HG03139 (cell line): ENCODE measurements around the gene PLXNA4.
"Not testable (repeated sequence)": the region's sequence is repeated elsewhere in the genome, so short reads cannot be mapped to it uniquely, and the experiment has no call there.

Source experiments
- ATAC-seq: cut with Tn5 transposase; IDR thresholded peaks from one replicate; pipeline ENCODE4 v1.9.1; 2021; ENCODE audit not compliant: unreplicated experiment

PLXNA4 gene

GRCh38 chr7:132397070-132397469 lies 179.2 kb downstream of the PLXNA4 start:
- no peak for ATAC-seq

DNA sequence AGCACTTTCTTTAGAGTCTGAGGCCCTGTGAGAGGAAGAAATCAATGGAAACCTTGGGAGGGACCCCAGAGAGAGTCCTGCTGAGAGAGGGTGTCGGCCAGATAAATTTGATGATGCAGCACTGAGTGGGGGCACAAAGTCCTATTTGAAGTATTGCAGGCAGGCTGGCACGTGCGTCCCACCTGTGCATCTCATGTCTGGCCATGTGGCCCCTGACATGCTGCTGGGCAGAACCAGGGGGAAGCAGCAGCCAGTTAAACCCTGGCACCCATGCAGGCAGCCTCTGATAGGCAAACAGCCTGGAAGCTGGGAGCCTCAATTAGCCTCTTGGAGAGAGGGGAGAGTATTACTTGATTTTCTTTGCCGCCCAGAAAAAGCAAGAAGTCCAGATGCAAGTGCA lies 180.9 kb downstream of the PLXNA4 start:
- ATAC-seq = no peak

DNA sequence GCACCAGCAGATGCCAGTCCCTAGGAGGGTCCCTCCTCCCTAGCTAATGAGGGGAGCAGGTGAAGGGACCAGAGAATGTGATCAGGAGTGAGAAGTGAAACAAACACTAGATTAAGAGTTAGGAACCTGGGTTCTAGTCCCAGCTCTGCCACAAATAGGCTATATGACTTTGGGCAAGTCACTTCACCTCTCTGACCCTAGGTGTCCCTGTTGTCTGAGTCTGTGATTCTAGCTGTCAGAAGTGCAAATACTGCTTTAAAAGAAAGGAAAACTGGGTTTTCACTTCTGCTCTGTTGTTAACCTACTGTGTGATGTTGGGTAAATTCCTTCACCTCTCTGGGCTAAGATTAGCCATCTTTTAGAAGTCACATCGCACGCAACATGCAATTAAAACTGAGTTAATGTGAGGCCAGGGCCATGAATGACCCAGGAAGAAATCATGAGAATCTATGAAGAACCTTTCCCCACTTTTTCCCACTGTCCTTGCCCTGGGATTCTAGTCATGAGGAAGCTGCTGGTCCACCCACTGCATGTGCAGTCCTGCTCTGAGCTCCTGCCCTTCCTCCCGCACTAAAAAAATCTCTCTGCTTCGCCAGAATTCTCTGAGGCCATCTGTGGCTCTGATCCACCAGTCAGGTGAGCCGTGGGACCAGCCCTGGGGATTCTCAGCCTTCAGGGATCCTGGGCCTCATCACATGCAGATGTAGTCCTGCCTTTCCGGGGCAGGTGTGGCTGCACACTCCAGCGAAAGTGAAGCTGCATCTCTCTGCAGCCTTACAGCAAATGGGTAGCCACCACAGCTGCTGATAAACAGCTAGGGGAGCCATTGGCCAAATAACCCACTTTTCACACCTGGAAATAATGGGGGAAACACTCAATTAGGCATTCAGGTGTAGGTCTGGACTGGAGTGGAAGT lies 181.7 kb downstream of the PLXNA4 start:
- ATAC-seq = no peak

- no peak for ATAC-seq
Measured at GRCh38 chr7:132393789-132394261, 182.4 kb downstream of the PLXNA4 start.

- no peak for ATAC-seq
Measured at GRCh38 chr7:132392713-132393112, 183.6 kb downstream of the PLXNA4 start.

GRCh38 chr7:132390705-132391104 lies 185.6 kb downstream of the PLXNA4 start:
- ATAC-seq = no peak

DNA sequence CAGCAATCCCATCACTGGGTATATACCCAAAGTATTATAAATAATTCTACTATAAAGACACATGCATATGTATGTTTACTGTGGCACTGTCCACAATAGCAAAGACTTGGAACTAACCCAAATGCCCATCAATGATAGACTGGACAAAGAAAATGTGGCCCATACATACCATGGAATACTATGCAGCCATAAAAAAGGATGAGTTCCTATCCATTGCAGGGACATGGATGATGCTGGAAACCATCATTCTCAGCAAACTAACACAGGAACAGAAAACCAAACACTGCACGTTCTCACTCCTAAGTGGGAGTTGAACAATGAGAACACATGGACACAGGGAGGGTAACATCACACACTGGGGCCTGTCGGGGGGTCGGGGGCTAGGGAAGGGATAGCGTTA lies 186.2 kb downstream of the PLXNA4 start:
- ATAC-seq = not testable (repeated sequence)

DNA sequence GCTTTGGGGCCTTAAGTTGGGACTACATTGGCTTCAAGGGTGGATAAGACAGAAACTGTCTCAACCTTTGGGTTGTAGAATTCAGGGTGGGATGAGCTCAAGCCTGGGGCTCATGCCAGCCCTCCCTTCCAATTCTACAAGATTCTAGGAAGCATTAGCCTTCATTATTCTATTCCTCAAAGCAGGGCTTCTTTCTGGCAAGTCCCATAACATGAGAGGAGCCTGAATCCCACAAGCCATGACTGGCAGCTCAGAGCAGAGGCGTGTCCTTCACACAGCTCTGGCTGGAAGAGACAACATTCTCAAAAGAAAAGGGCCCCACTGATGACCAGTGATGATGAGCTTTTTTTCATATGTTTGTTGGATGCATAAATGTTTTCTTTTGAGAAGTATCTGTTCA lies 187.6 kb downstream of the PLXNA4 start:
- no peak for ATAC-seq

DNA sequence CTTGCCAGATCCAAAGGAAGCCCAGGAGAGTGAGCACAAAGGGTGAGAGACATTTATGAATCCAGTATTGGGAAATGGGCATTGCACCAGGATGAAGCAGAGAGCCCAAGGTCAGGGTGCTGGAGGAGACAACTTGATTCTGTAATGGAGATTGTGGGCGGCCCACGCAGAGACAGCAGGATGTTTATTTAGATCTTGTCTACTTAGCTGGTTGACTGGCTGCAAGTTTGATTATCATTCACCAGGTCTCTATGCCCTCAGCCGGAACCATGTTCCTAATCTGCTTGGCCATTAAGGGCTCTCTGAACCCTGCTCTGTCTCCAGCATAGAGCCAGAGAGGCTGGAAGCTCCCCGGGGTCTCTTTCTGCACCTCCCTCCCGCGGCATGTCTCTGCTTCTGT lies 188.7 kb downstream of the PLXNA4 start:
- ATAC-seq = no peak

GRCh38 chr7:132386201-132386681 lies 190.0 kb downstream of the PLXNA4 start:
- ATAC-seq = no peak

DNA sequence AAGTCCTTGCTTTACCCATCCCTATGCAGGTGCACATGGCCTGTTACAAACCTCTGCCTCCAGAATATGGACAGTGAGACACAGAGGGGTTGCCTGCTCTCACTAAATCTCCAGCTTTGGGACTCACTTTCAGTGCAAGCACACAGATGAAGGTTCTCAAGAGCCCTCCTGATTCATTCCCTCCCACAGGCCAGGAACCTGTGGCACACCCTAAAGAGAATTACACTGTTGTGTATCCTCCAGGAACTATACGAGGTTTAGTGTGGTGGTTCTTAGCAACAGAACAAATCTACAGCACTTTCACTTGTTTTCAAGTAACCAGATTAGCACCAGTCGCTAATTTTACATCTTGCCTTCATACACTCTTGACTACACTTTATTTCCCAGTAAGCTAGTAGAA lies 192.3 kb downstream of the PLXNA4 start:
- ATAC-seq = no peak

GRCh38 chr7:132381742-132382472 lies 194.4 kb downstream of the PLXNA4 start:
- ATAC-seq = no peak

GRCh38 chr7:132380059-132380458 lies 196.2 kb downstream of the PLXNA4 start:
- no peak for ATAC-seq

- no peak for ATAC-seq
Measured at GRCh38 chr7:132379292-132379691, 197.0 kb downstream of the PLXNA4 start.

- ATAC-seq = no peak
Measured at GRCh38 chr7:132377703-132378584, 198.3 kb downstream of the PLXNA4 start.

DNA sequence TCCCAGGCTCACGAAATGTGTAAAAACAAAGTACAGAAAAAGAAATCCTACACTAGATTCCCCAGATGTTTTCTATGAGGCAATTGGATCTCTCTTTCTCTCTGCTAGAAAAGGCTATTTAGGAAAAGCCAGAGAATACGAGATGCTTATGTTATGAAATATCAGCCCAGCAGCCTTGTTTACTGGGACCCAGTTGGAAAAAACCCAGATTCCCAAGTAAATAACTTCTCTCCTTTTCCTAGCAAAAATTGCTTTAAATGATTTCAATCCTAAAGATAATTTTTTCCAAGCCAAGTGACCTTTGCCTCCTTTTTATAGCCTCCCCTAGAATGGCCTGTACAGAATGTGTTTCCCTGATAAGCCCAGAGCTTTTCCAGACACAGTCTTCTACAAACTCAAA lies 199.3 kb downstream of the PLXNA4 start:
- ATAC-seq = no peak

- ATAC-seq = no peak
Measured at GRCh38 chr7:132376361-132377013, 199.8 kb downstream of the PLXNA4 start.

DNA sequence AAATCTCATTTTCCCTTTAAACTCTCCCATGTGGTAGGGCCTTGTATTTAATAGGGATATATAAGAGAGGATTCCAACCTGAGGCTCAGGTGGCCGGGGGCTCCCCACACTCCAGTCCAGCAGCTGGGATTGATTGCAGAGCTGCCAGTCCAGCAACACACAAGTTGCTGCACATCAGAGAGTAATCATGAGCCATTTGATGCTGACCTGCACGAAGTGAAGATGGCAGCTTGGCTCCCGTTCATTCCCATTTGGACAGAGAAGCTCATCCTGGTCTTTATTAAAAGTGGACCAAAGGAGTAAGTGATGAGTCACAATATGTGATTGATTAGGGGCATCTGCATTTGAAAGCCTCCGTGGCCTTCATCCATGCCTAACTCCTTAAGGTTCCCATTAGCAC lies 202.4 kb downstream of the PLXNA4 start:
- ATAC-seq = no peak

- no peak for ATAC-seq
Measured at GRCh38 chr7:132373041-132373440, 203.2 kb downstream of the PLXNA4 start.

DNA sequence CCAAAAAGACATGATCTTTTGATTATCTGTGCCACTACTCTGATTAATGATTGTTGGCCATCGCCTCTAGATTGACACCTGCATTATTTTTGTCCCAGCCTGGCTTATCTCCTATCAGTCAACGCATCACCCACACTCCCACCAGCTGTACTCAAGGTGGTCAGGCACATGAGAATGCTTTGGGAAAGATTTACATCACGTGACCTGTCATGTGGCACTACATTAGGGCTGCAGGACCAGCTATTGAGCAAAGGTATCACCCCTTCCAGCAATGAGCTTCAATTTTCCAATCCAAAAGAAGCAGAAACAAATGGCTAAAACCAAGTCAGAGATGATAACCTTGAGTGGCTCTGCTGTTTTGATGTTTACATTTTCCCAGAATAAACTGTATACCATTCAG lies 204.3 kb downstream of the PLXNA4 start:
- no peak for ATAC-seq
